Endothelial cell (in vitro differentiated cells): ENCODE results near the gene ZNF300. TPM values are rescaled to one million over a fixed set of nuclear protein-coding genes. Genes with fewer than 3 reads are reported as not detected.
"Not testable (repeated sequence)": the region's sequence is repeated elsewhere in the genome, so short reads cannot be mapped to it uniquely, and the experiment has no call there.

Experiments
- DNase-seq: peaks from one replicate; pipeline ENCODE4 v3.0.0; 2021; ENCODE audit warnings: low spot score
- H3K27ac Mint-ChIP-seq: one replicate; pipeline ENCODE4 v1.8.0; 2021; ENCODE audit warnings: mixed read lengths, inconsistent platforms; ENCODE audit not compliant: unreplicated experiment
- H3K27me3 Mint-ChIP-seq: one replicate; pipeline ENCODE4 v1.8.0; 2021; ENCODE audit warnings: mild to moderate bottlenecking, moderate library complexity, mixed read lengths, inconsistent platforms; ENCODE audit not compliant: unreplicated experiment
- H3K36me3 Mint-ChIP-seq: one replicate; pipeline ENCODE4 v1.8.0; 2021; ENCODE audit warnings: mild to moderate bottlenecking, low read depth, mixed read lengths, inconsistent platforms; ENCODE audit not compliant: unreplicated experiment
- H3K4me1 Mint-ChIP-seq: one replicate; pipeline ENCODE4 v1.8.0; 2021; ENCODE audit warnings: mild to moderate bottlenecking, mixed read lengths, inconsistent platforms; ENCODE audit not compliant: unreplicated experiment
- H3K4me3 Mint-ChIP-seq: one replicate; pipeline ENCODE4 v1.8.0; 2021; ENCODE audit warnings: mild to moderate bottlenecking, mixed read lengths, inconsistent platforms; ENCODE audit not compliant: unreplicated experiment
- H3K9me3 Mint-ChIP-seq: one replicate; pipeline ENCODE4 v1.8.0; 2021; ENCODE audit warnings: mixed read lengths, inconsistent platforms; ENCODE audit not compliant: unreplicated experiment
- CTCF ChIP-seq: fragments of 200-600 bp; sonication (generic); IDR thresholded peaks from one replicate; pipeline ENCODE4 v1.5.0; 2021; ENCODE audit warnings: antibody characterized with exemption; ENCODE audit not compliant: unreplicated experiment
- total RNA-seq: library from RNA; stranded (reverse); fragmentation: NEBNext Ultra II Directional; extraction: Animal tissue kit (Norgen Biotek cat#: 25700); gene quantifications from one replicate; pipeline ENCODE4 v1.2.1, GENCODE V29; 2021; ENCODE audit not compliant: unreplicated experiment

Gene ZNF300
- total RNA-seq, 1 donor from 2014 or later: 11.1 TPM

- H3K27ac Mint-ChIP-seq: no peak overlapping the region
- no peak for TF ChIP-seq CTCF
- no peaks in the 10 kb centered on the region for H3K4me1 Mint-ChIP-seq
- H3K4me3 Mint-ChIP-seq: no peak overlapping the region
- DNase-seq: no peak
- no peaks in the 10 kb centered on the region for H3K27me3 Mint-ChIP-seq
- H3K36me3 Mint-ChIP-seq: no peaks in the 10 kb centered on the region
- no peaks in the 10 kb centered on the region for H3K9me3 Mint-ChIP-seq
Measured at GRCh38 chr5:150853561-150853960, 51.2 kb downstream of the ZNF300 start.

GRCh38 chr5:150851039-150851438, 53.7 kb downstream of the ZNF300 start:
- Mint-ChIP-seq H3K4me1 (no peaks in the 10 kb centered on the region), H3K4me3 (no peak overlapping the region), H3K9me3 (no peaks in the 10 kb centered on the region), H3K27me3 (peaks cover 3% of the 10 kb centered on the region), H3K27ac (no peak overlapping the region), H3K36me3 (no peaks in the 10 kb centered on the region)
- DNase-seq: no peak
- no peak for TF ChIP-seq CTCF

- no peak for DNase-seq
- no peak for TF ChIP-seq CTCF
- no peaks in the 10 kb centered on the region for H3K4me1 Mint-ChIP-seq
- H3K4me3 Mint-ChIP-seq: no peak overlapping the region
- no peaks in the 10 kb centered on the region for H3K36me3 Mint-ChIP-seq
- no peak overlapping the region for H3K27ac Mint-ChIP-seq
- peaks cover 5% of the 10 kb centered on the region for H3K27me3 Mint-ChIP-seq
- peaks cover 5% of the 10 kb centered on the region for H3K9me3 Mint-ChIP-seq
Measured at GRCh38 chr5:150848271-150848670, 56.5 kb downstream of the ZNF300 start.

GRCh38 chr5:150847334-150847695, 57.5 kb downstream of the ZNF300 start:
- no peak overlapping the region for H3K27ac Mint-ChIP-seq
- no peaks in the 10 kb centered on the region for H3K36me3 Mint-ChIP-seq
- H3K9me3 Mint-ChIP-seq: peaks cover 5% of the 10 kb centered on the region
- H3K27me3 Mint-ChIP-seq: peaks cover 5% of the 10 kb centered on the region
- no peak for DNase-seq
- no peak overlapping the region for H3K4me3 Mint-ChIP-seq
- TF ChIP-seq CTCF: peak; percentile 12
- H3K4me1 Mint-ChIP-seq: no peaks in the 10 kb centered on the region

- no peaks in the 10 kb centered on the region for H3K36me3 Mint-ChIP-seq
- H3K27me3 Mint-ChIP-seq: peaks cover 5% of the 10 kb centered on the region
- no peak overlapping the region for H3K27ac Mint-ChIP-seq
- H3K4me3 Mint-ChIP-seq: no peak overlapping the region
- H3K9me3 Mint-ChIP-seq: peaks cover 5% of the 10 kb centered on the region
- no peaks in the 10 kb centered on the region for H3K4me1 Mint-ChIP-seq
- peak; percentile 48 for TF ChIP-seq CTCF
- DNase-seq: peak; percentile 55
Measured at GRCh38 chr5:150846654-150847333, 58.0 kb downstream of the ZNF300 start.

GRCh38 chr5:150846308-150846653, 58.5 kb downstream of the ZNF300 start, which contains the start of gene IRGM:
Gene IRGM, plus strand, starts transcription at chr5:150846521. Its CDS starts 1,603 bp downstream, at chr5:150848124.
- DNase-seq, H3K36me3 Mint-ChIP-seq, H3K27ac Mint-ChIP-seq, H3K27me3 Mint-ChIP-seq, H3K9me3 Mint-ChIP-seq, H3K4me3 Mint-ChIP-seq, H3K4me1 Mint-ChIP-seq: not testable (repeated sequence)

- H3K36me3 Mint-ChIP-seq, H3K4me1 Mint-ChIP-seq, H3K27ac Mint-ChIP-seq, H3K4me3 Mint-ChIP-seq, H3K9me3 Mint-ChIP-seq, DNase-seq, H3K27me3 Mint-ChIP-seq: not testable (repeated sequence)
Measured at GRCh38 chr5:150845185-150845859, 59.5 kb downstream of the ZNF300 start.
